Activated CD4-positive, alpha-beta T cell treated with anti-CD3 and anti-CD28 coated beads, Interleukin-2, amount 50 U/mL, for 16 hours (primary cell): Measurements from ENCODE around the gene LRIT2.

Experiments
- DNase-seq: peaks from one replicate; pipeline ENCODE4 v3.0.0-alpha.2; 2020

LRIT2 gene, protein sequence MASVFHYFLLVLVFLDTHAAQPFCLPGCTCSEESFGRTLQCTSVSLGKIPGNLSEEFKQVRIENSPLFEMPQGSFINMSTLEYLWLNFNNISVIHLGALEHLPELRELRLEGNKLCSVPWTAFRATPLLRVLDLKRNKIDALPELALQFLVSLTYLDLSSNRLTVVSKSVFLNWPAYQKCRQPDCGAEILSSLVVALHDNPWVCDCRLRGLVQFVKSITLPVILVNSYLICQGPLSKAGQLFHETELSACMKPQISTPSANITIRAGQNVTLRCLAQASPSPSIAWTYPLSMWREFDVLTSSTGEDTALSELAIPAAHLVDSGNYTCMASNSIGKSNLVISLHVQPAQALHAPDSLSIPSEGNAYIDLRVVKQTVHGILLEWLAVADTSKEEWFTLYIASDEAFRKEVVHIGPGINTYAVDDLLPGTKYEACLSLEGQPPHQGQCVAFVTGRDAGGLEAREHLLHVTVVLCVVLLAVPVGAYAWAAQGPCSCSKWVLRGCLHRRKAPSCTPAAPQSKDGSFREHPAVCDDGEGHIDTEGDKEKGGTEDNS

DNA sequence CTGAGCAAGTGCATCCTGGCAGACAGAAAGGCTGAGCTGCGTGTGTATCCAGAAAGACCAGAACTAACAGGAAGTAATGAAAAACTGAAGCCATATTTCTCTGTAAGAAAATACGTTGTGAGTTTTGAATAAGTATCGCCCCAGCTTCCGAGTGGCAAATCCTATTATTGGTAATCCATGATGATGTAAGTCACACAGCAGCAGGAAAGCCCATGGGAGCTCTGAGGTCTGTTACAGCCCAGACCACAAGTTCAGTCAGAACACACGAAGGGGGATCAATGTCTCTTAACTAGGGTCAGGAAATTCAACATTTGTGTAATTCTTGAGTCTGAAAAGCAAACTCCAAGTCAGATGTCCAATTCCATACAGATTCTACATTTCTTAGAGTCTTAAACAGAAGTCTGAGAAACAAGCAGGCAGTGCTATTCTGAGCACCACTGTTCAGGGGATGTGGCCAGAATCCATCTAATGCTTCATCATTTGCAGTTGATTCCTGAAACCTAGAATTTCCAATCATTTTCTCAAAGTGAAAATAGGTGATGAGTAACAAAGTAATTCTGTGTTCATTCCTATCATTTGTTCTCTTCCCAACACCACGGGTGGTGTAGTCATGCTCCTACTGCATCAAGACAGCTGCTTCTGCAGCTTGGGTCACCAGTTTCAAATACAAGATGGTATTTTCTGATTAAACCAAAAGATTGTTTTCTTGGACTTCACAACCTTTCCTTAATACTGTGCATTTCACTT, at the start of gene LRIT2:
Gene LRIT2, minus strand, starts transcription at position 118 of the 747 bp plus-strand sequence. Its CDS starts 24 bp downstream, at position 94.
- DNase-seq = no peak

DNA sequence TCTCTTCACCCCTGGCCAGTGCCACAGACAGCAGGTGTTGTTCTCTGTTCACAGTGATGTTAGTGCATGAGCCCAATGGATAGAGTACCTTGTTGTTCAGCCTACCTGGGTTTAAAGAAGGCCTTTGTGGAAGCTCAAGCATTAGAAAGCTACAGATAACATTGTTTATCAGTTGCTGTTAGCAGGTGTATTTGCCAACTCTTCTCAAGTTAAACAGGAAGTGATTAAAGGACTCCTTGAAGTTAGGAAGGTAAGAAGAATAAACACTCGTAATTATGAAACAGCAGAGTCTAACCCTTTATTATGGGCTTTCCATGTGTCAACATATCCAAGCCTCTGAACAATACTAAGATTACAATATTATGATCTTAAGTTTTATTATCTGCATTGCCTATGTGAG, 45.4 kb upstream of the LRIT2 start:
- DNase-seq = no peak

DNA sequence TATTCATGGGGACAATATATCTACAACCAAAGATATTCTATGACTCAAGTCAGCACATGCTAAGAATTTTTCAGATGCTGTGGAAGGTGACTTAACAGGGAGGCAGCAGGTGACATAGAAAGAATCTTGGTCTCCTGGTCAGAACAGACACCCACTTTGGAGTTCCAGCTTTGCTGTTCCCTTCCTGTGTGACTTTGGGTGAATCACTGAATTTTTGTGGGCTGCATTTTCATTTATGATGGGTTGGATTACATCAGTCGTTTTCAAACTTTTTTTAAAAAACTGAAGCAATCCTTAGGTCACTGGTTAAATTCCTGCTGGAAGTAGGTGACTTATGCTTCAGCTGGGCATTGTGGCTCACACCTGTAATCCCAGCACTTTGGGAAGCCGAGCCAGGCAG, 44.4 kb upstream of the LRIT2 start:
- no peak for DNase-seq

DNA sequence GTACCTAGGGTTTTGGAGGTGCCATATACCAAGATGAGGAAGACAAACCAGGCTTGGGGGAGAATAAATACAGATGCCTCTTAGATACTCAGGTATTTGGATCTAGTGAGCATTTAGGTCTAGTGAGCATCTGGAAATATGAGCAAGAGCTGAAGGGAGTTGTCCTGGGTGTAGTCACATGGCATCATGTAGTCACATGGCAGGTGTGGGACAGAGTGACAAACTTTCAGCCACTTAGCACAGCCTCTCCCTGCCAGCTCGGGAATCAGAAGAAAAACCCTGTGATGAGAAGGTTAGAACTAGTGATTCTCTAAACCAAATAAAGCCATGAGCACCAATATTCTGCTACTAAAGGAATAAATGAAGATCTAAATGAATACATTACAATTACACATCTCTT, 43.8 kb upstream of the LRIT2 start:
- no peak for DNase-seq

DNA sequence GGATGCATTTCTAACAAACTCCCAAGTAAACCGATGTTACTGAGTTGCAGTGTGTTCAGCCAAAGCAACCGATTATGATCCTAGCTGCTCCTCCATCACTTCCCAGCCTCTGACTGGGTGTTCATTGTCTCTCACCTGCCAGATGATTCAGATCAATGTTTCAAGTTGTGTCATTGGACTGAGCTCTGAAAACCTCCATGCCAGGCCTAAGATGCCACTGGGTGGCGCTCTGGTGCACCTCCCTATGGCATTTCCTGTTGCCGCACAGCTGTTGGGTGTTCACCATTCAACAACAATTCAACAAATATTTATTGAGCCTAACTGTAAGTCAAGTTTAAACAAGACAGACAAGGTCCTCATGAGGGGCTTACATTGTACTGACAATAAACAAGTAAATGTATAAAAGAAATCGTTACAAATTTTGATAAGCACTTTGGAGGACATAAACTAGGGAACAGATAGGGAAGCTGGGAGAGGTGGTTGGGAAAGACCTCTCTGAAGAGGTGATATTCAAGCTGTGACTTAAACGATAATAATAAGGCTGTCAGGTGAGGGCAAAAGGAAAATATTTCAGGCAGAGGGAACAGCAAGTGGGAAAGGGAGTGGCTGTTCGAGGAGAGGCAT, 42.3 kb upstream of the LRIT2 start:
- peak; percentile 93 for DNase-seq

DNA sequence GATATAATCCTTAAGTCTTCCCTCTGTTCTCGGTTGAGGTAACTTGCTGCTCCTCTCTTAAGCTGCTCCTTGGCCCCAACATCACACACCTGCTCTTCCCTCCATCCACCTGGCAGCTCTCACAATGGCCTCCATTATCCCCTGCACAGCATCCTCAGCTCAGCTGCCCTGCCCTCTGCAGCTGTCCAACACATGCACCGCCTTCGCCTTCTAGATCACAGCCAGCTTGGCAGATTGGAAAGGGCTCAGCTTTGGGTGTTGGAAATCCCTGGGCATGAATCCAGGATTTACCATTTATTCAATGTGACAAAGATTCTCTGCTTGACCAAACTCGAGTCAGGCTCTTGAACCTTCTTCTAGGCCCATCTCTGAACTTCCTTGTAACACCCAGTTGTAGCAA, 40.1 kb upstream of the LRIT2 start:
- no peak for DNase-seq

DNA sequence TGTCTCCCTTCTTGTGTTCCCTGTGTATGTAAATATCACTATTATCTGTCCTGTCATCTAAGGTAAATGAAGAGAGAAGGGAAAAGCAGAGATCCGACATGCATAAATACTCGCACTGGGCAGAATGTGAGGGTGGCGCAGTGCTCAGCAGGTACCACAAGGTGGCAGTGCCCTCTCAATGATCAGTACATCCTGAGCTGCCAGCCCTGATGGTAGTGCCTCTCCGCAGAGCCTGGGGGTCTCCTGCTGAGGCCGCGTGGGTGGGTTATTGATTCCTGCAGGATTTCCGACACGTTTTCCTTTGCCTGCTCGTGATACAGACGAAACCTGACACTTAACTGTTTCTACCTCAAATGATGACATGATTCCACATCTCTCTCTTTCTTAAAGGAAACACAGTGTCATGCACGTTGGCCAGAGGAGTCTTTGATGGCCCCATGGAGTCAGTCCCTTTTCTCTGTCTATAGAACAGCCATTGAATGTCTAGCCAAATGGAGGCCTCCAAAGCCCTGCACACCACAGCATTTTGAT, 39.3 kb upstream of the LRIT2 start:
- peak; percentile 75 for DNase-seq

DNA sequence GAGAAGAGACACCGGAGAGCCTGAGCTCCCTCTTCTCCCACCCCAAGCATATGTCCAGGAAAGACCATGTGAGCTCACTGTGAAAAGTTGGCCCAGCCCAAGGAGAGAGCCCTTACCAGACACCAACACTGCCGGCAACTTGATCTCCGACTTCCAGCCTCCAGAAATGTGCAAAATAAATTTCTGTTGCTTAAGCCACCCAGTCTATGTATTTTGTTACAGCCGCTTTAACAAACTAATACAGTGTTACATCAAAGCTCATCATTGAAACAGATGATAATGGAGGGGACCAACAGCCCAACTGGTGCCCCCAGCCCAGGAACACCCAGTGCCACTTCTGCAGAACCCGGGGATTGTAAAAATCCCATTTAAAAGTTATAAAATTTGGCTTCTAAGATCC, 38.4 kb upstream of the LRIT2 start:
- no peak for DNase-seq

DNA sequence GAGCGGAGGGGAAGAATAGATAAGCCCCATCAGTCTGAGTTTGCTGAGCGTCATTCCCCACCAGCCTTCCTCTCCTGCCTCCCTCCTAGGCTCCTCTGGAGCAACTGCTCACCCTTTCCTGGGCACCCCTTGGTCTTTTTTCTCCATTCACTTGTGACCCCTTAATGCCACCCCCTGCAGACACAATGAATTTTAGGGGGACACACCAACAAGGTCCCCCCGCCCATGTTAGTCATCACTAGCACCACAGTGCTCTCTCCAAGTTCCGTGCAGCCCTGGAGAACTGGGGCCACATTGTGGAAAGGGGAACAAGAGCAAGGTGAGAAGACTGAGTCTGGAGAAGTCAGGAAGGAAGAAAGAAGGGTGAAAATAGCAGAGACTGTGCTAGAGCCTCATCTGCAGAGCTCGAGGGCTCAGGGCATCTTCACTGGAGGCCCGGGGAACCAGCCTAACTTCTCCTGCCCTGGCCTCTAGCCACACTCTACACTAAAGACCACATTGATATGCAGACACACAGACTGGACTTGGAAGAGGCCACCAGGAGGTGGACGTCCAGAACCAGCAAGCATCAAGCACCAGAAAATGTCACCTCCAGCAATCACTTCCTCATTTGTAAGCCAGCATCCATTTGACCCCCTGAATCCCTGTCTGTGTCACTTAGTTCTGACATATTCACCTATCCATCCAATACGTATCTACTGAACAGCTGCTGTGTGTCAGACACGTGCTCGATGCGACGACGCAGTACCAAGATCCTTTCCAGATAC, 37.0 kb upstream of the LRIT2 start:
- no peak for DNase-seq

DNA sequence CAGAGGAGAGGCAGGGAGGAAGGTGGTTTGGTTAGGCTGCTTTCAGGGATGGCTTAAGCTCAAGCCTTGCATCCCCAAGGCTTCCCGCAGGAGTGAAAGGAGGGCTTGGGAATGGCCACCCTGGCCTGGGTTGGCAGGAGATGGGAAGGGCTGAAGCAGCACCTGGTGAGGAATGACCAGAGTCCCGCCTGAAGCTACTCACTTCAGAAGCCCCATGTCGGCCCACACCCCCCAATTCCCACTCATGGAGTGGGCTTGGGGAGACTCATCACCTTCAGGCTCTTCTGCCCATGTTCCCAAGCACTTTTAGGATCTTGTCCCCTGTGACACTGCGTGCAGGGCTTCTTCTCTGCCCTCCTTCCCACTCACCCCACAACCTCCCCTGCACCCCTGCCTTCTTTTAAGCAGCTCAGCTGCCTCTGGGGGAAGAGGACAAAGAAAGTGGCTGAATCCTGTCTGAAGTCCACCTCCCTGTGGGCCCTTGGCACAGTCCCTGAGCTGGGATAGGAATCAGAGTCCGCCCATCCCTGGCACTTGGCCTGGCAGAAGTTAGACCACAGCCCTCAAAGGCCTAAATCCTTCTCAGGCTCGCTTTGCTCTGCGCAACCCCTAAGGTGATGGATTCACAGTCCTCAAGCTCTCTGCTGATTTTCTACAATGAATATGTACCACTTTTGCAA, 36.0 kb upstream of the LRIT2 start:
- DNase-seq = no peak

DNA sequence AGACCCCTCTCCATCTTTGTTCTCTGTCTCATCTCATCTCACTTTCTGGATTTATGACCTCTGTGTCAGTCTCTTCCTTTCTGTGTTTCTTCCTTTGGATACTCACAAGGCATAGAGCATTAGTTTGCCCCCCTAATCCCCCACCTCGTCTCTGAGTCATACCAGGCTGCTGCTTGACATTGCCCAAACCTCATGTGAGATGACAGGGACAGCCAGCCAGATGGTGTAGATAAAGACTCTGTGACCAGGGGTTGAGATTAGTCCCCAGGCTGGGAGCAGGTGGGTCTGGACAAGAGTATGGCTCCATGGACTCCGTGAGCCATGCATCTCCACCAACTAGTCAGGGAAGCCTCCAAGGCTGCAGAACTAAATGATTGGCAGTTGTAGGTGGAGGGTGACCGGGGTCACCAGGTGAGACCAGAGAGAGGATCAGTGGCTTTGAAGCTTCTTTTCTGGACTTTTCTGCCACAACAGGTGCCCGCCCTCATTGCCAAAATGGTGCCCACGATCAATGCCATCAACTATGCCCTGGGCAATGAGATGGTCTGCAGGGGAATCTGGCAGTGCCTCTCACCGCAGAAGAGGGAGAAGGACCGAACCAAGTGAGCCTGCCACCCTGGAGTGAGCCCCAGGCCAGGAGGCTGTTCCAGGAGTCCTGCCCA, 32.8 kb upstream of the LRIT2 start:
- DNase-seq = no peak

DNA sequence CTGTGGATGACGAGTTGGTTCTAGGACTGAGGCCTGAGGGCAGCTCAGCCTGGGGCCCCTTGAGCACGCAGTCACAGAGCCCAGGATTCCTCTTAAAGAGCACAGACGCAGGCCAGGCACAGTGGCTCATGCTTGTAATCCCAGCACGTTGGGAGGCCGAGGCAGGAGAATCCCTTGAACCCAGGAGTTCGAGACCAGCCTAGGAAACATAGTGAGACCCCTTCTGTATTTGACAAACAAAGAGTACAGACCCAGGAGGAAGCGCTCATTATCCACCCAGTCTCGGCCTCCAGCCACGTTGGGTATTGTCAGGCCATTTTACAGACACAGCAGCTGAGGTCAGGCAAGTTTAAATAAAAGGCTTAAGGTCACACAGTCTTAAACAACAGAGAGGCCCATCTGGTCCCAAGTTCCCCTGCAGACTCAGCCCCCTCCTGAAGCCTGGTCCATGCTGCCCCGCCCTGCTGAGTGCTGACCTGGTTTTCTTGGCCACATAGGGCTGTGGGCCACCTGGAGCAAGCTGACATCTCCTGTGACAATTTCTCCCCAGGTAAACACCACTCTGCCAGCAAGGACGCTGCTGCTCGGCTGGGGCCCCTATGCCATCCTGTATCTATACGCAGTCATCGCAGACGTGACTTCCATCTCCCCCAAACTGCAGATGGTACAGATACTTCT, 32.1 kb upstream of the LRIT2 start:
- DNase-seq = no peak

DNA sequence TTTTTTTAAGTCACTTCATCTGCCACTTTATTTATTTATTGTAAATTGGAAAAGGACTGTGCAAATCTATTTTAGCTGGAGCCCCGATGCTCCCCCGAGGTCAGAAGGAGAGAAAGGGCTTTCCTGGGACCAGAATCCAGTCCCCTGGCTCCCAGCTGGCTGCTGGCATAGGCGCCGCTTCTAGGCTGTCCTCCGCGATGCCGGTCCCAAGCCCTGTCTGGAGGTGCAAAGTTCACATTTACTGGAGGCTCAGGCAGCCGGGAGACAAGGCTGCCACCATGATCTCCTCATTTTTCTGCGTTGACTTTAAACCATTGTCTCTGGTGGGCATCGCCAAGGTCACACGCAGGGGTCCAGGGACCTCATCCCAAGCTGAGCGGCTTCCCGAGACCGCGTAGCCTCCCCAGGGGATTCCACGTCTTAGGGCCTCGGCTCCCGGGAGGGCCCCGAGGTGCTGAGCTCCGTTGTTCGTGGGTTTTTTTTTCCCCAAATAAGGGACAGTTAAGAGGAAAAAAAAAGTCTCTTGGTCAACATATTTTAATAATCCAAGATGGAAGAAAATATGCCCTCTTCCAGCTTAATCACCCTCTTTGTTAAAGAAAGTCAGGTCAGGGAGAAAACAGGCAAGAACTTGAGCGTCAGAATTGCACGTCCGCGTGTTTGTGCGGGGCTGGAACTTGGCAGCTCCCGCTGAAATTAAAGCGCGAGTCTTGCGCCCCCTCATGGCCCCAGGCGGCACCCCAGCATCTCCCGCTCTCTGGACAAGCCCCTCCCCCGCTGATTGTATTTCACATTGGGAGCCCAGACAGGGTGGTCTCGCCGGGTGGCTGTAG, 31.4 kb upstream of the LRIT2 start:
- peak; percentile 43 for DNase-seq

DNA sequence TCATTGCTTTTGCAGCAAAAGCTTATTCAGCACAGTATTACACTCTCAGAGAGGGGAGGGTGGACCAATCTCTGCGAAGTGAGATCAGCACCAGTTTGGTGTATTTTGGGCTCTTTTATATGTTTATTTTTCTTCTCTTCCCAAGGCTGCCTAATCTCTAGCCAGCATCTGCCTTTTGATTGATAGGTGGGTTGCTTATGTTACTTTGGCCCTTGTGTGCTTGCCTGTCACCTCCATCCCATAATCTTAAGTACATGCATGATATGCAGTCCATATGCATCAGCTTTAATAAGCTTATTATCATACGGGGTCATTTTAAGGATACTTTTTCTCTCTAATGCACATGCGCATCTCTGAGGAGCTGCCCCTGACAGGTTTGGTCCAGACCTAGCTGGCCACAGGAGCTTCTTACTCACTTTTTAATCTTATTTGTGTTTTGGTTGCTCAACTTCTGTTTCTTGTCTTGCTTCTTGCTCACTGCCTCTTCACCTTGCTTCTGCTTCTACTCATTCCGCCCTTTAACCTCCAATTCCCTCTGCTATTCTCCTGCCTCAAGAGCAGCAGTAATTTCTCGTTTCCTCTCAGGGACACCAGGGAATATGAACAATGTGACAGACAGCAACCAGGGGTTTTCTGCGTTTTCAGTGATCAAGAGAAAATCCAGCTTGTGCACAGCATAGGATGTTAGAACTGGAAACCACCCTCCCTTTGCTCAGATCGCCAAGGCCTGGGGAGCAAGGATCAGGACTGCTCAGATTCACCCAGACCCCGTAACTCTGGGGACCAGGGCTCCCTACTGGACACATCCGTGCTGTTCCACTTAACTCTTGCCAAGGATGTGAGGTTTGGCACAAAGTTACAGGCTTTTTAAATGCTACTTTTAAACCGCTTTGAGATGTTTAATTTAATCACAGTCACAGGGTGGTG, 29.5 kb upstream of the LRIT2 start:
- no peak for DNase-seq

DNA sequence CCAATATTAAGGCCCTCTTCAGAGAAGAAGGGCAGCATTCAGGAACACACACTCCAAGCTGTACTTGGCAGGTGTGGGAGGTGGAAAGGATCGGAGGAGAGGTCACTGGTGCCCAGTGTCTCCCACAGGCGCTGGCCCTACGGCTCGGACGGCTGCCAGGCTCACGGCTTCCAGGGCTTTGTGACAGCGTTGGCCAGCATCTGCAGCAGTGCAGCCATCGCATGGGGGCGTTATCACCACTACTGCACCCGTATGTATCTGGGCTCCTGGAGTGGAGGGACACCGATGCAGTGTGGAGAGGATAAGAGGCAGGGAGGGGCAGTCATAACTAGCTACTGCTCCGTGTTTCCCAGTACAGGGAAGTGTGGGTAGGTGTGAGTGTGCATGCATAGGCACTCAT, 23.4 kb upstream of the LRIT2 start:
- no peak for DNase-seq

DNA sequence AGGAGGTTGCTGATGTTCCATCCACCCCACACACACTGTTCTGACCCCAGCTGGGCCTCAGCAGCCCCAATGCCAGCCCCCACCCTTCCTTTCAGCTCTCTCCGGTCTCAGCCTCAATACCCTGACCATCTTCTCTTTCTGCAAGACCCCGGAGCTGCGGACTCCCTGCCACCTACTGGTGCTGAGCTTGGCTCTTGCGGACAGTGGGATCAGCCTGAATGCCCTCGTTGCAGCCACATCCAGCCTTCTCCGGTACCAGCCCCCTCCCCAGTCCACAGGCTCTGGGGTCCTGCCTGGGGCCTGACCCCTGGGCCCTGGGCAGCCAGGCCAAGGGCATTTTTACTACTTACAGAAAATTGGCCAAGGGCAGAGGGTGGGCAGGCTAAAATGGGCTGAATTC, 22.2 kb upstream of the LRIT2 start:
- no peak for DNase-seq

DNA sequence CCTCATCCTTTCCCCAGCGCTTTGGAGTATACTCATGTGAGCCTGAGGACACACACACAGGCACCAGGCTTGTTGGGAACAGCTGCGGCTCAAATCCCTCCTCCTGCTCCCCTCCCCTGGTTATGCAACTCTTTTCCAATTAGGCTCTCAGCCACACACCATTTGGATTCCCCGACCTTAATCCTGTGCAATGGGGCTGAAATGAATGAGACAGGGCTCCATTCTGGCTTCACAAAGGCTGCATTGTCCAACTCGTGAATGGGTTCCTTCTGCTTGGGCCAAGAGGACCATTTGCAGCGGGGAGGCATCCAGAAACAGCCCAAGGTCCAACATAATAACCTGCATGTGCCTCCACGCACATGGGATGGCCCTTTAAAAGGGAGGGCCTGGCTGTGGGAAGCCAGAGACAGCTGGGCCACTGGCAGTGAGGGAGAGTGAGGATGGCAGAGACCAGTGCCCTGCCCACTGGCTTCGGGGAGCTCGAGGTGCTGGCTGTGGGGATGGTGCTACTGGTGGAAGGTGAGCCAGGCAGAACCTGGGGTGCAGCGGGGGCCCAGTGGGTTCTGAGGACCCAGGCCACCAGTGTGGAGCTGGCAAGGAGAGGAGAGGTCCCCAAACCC, 19.4 kb upstream of the LRIT2 start, which contains the start of gene RGR:
Gene RGR, plus strand, starts transcription at position 403 of the 620 bp plus-strand sequence. Its CDS starts 38 bp downstream, at position 441.
- no peak for DNase-seq

DNA sequence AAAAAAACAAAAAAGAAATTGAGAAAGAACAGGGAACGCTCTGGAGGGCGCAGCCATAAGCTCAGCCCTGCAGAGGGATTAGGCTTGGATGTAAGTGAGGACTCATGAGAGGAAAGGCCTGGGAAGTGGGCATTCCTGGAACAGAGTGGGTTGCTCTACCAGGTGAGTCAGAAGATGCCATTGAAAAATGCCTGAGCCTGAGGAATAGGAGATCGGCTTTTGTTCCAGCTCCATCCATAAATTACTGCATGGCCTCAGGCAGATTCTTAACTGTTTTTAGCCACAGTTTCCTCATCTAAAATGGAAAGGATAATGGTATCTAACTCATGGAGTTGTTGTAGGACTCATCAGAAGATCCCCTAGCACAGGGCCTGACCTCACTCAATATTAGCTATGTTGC, 18.4 kb upstream of the LRIT2 start:
- DNase-seq = no peak
